GM18951 (cell line): ENCODE measurements around the gene ATG16L2.

Experiments used
- POLR2A ChIP-seq: IDR thresholded peaks from 4 replicates; pipeline ENCODE4 v1.6.1; 2011; ENCODE audit warnings: mild to moderate bottlenecking; ENCODE audit not compliant: insufficient read length, insufficient read depth; ENCODE audit errors: extremely low read depth
- in situ Hi-C: fragments of 300-500 bp; cut with MboI; formaldehyde crosslinking; loops from one replicate; pipeline ENCODE4 v1.12.0; 2022; ENCODE audit warnings: low sequenced_read_pairs, mixed read lengths, inconsistent platforms; ENCODE audit not compliant: unreplicated experiment

Gene ATG16L2

GRCh38 chr11:72814286-72815109 lies at the start of gene ATG16L2:
ATG16L2 (plus strand) TSS chr11:72814411; CDS start chr11:72814446, 35 bp downstream.
- in situ Hi-C loops, result no loop called here
- TF ChIP-seq POLR2A, result peak; percentile 79

GRCh38 chr11:72764503-72764902 lies 49.7 kb upstream of the ATG16L2 start:
- no peak for TF ChIP-seq POLR2A
- in situ Hi-C loops, result no loop called here

GRCh38 chr11:72766152-72766902 lies 47.9 kb upstream of the ATG16L2 start:
- in situ Hi-C loops, result no loop called here
- no peak for TF ChIP-seq POLR2A

- TF ChIP-seq POLR2A, result no peak
- in situ Hi-C loops, result no loop called here
Measured at GRCh38 chr11:72767203-72768062, 46.8 kb upstream of the ATG16L2 start.

GRCh38 chr11:72768581-72768980 lies 45.6 kb upstream of the ATG16L2 start:
- TF ChIP-seq POLR2A, result no peak
- in situ Hi-C loops, result no loop called here

- in situ Hi-C loops, result no loop called here
- no peak for TF ChIP-seq POLR2A
Measured at GRCh38 chr11:72769680-72770079, 44.5 kb upstream of the ATG16L2 start.

- TF ChIP-seq POLR2A, result no peak
- in situ Hi-C loops, result no loop called here
Measured at GRCh38 chr11:72770799-72771198, 43.4 kb upstream of the ATG16L2 start.

- TF ChIP-seq POLR2A, result no peak
- in situ Hi-C loops, result no loop called here
Measured at GRCh38 chr11:72771507-72771906, 42.7 kb upstream of the ATG16L2 start.

GRCh38 chr11:72772059-72772458 lies 42.2 kb upstream of the ATG16L2 start:
- in situ Hi-C loops, result no loop called here
- no peak for TF ChIP-seq POLR2A

GRCh38 chr11:72773291-72773690 lies 40.9 kb upstream of the ATG16L2 start:
- in situ Hi-C loops, result no loop called here
- no peak for TF ChIP-seq POLR2A

- in situ Hi-C loops, result no loop called here
- no peak for TF ChIP-seq POLR2A
Measured at GRCh38 chr11:72773696-72774095, 40.5 kb upstream of the ATG16L2 start.

GRCh38 chr11:72774499-72774898 lies 39.7 kb upstream of the ATG16L2 start:
- in situ Hi-C loops, result no loop called here
- no peak for TF ChIP-seq POLR2A
